ENCODE results near the gene TMEM222. TPM values are rescaled to one million over a fixed set of nuclear protein-coding genes. Genes with fewer than 3 reads are reported as not detected.

The TMEM222 gene
- polyA plus RNA-seq, 1 donor from 2014 or later = 80.6 TPM

- no peaks in the 10 kb centered on the region for H3K36me3 ChIP-seq (ENCODE audit: insufficient read depth, low read length)
- no peak overlapping the region for H3K4me3 ChIP-seq (ENCODE audit: low read length)
- H3K27me3 ChIP-seq (ENCODE audit: insufficient read depth, low read depth, low read length) = peaks cover 29% of the 10 kb centered on the region
- no peak for TF ChIP-seq POLR2AphosphoS5 (IDR thresholded peaks at IDR 0.05)
- no peak for TF ChIP-seq RAD21 (conservative IDR thresholded peaks at IDR 0.05)
- TF ChIP-seq EP300 (conservative IDR thresholded peaks at IDR 0.05; ENCODE audit: poor library complexity, severe bottlenecking) = no peak
- no peak for TF ChIP-seq EZH2 (IDR thresholded peaks at IDR 0.05; ENCODE audit: borderline replicate concordance, insufficient read depth, low read length, poor library complexity, severe bottlenecking)
- no peak for TF ChIP-seq REST (IDR thresholded peaks at IDR 0.05; ENCODE audit: borderline replicate concordance)
- TF ChIP-seq, protein P1, sequence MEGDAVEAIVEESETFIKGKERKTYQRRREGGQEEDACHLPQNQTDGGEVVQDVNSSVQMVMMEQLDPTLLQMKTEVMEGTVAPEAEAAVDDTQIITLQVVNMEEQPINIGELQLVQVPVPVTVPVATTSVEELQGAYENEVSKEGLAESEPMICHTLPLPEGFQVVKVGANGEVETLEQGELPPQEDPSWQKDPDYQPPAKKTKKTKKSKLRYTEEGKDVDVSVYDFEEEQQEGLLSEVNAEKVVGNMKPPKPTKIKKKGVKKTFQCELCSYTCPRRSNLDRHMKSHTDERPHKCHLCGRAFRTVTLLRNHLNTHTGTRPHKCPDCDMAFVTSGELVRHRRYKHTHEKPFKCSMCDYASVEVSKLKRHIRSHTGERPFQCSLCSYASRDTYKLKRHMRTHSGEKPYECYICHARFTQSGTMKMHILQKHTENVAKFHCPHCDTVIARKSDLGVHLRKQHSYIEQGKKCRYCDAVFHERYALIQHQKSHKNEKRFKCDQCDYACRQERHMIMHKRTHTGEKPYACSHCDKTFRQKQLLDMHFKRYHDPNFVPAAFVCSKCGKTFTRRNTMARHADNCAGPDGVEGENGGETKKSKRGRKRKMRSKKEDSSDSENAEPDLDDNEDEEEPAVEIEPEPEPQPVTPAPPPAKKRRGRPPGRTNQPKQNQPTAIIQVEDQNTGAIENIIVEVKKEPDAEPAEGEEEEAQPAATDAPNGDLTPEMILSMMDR (IDR thresholded peaks at IDR 0.05; ENCODE audit: poor library complexity, severe bottlenecking) = no peak
- no peak for TF ChIP-seq MXI1 (conservative IDR thresholded peaks at IDR 0.05; ENCODE audit: poor library complexity, severe bottlenecking)
- no peak for TF ChIP-seq SMC3 (conservative IDR thresholded peaks at IDR 0.05; ENCODE audit: poor library complexity)
- TF ChIP-seq TAF1 (IDR thresholded peaks at IDR 0.05; ENCODE audit: low read depth) = no peak
- no peaks in the 10 kb centered on the region for H3K9me3 ChIP-seq (ENCODE audit: low read length)
- H3K27ac ChIP-seq (ENCODE audit: low read length) = no peak overlapping the region
- H3F3A ChIP-seq (ENCODE audit: insufficient read depth, low read length, poor library complexity, severe bottlenecking) = no peaks in the 10 kb centered on the region
- H3K9me2 ChIP-seq (ENCODE audit: insufficient read depth, low read length) = no peaks in the 10 kb centered on the region
- H4K20me1 ChIP-seq (ENCODE audit: insufficient read depth) = no peaks in the 10 kb centered on the region
- no peaks in the 10 kb centered on the region for H3K79me2 ChIP-seq (replicated peaks; ENCODE audit: insufficient read depth, low read length)
- no peak overlapping the region for H3K9ac ChIP-seq (ENCODE audit: low read length)
- H3K4me2 ChIP-seq (ENCODE audit: low read length) = no peak overlapping the region
- no peak overlapping the region for H2AFZ ChIP-seq (ENCODE audit: low read depth, low read length)
These were observed 34.3 kb downstream of the TMEM222 start for GRCh38 chr1:27356277-27356618.

DNA sequence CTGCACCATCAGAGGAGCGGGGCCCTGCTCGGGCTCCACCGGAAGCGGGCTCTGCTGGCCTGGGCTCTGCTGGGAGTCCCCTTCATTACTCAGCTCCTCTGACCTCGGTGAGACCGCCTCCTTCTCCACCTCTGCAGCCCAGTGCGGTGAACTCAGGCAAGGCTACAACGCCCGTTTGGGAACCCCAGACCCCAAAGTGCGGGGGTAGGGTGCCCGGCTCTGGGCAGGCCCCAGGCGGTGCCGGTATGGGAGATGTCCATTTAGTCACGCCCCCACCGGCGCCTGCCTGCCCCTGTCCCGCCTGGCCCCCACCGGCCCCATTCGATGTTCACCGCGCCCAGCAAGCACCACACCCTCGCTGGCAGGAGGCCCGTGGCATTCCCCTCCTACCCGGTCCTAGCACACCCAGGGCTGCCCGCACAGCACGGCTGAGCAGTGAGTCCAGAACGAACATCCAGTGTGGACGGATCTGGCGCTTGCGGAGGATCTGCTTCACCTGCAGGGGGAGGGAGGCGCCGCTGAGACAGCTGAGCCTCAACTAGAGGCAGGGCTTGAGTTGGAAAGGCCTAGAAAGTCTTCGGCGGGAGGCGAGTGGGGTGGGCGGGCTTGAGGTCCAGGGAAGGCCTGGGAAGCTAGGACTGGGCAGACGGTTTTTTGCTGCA lies 34.8 kb downstream of the TMEM222 start:
- Histone ChIP-seq H3K9me2 (ENCODE audit: insufficient read depth, low read length) (no peaks in the 10 kb centered on the region), H4K20me1 (ENCODE audit: insufficient read depth) (no peaks in the 10 kb centered on the region), H2AFZ (ENCODE audit: low read depth, low read length) (no peak overlapping the region), H3K36me3 (ENCODE audit: insufficient read depth, low read length) (no peaks in the 10 kb centered on the region), H3K4me2 (ENCODE audit: low read length) (no peak overlapping the region), H3K4me3 (ENCODE audit: low read length) (no peak overlapping the region), H3F3A (ENCODE audit: insufficient read depth, low read length, poor library complexity, severe bottlenecking) (no peaks in the 10 kb centered on the region), H3K79me2 (replicated peaks; ENCODE audit: insufficient read depth, low read length) (no peaks in the 10 kb centered on the region), H3K27me3 (ENCODE audit: insufficient read depth, low read depth, low read length) (peaks cover 24% of the 10 kb centered on the region), H3K9me3 (ENCODE audit: low read length) (no peaks in the 10 kb centered on the region), H3K27ac (ENCODE audit: low read length) (no peak overlapping the region), H3K9ac (ENCODE audit: low read length) (no peak overlapping the region)
- TF ChIP-seq, protein P1 (IDR thresholded peaks at IDR 0.05; ENCODE audit: poor library complexity, severe bottlenecking) = no peak
- TF ChIP-seq TAF1 (IDR thresholded peaks at IDR 0.05; ENCODE audit: low read depth) (no peak), RAD21 (conservative IDR thresholded peaks at IDR 0.05) (no peak)
